ENCODE results near the gene CRYL1.

Gene CRYL1

DNA sequence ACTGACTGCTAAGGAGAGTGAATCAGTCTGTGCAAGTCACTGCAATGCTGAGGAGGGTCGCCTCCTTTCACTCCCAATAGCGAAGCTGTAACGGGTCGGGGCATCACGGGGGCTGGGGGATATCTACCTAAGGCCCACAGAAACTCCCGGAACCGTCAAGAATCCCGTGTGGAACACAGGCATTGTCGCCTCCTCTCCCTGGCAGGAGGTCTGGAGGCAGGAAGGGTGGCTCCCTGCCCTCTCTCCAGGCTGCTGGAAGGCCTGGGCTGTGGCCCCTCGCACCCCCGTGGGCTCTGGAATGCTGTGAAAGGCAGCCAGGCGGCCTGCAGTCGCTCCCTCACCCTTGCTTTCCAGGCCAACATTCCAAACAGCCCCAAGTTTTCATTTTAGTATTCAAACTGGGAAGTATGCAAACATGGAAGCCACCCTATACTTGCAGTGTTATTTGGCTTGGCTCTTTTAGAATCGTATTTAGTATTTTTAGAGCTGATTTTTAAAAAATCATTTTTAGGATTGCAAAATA lies 109.4 kb downstream of the CRYL1 start:
- TF ChIP-seq, protein P1, sequence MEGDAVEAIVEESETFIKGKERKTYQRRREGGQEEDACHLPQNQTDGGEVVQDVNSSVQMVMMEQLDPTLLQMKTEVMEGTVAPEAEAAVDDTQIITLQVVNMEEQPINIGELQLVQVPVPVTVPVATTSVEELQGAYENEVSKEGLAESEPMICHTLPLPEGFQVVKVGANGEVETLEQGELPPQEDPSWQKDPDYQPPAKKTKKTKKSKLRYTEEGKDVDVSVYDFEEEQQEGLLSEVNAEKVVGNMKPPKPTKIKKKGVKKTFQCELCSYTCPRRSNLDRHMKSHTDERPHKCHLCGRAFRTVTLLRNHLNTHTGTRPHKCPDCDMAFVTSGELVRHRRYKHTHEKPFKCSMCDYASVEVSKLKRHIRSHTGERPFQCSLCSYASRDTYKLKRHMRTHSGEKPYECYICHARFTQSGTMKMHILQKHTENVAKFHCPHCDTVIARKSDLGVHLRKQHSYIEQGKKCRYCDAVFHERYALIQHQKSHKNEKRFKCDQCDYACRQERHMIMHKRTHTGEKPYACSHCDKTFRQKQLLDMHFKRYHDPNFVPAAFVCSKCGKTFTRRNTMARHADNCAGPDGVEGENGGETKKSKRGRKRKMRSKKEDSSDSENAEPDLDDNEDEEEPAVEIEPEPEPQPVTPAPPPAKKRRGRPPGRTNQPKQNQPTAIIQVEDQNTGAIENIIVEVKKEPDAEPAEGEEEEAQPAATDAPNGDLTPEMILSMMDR (IDR thresholded peaks at IDR 0.05; ENCODE audit: low read length, missing control alignments) = no peak
- DNase-seq (ENCODE audit: low read depth) = no peak
- H3K4me3 ChIP-seq (replicated peaks; ENCODE audit: low read depth, low read length) = no peak overlapping the region

DNA sequence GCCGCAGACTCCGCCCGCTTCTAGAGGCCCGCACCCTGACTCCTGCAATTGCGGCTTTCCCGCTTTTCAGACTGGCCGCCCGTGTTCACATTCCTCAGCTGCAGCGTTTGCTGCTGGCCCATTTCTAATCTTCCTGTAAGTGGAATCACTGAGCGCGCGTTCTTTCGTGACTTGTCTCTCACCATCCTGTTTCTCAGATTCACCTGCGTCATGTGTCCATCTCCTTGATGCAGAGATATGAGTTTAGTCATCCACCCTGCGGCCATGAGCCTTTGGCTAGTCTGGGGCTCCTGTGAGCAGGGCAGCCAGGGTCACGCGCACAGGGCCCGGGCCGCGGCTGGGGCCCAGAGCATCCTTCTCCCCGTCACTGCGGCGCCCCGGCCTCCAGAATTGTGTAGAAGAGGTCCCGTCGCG lies 110.0 kb downstream of the CRYL1 start:
- DNase-seq (ENCODE audit: low read depth) = no peak
- TF ChIP-seq, protein P1 (IDR thresholded peaks at IDR 0.05; ENCODE audit: low read length, missing control alignments) = no peak
- no peak overlapping the region for H3K4me3 ChIP-seq (replicated peaks; ENCODE audit: low read depth, low read length)

DNA sequence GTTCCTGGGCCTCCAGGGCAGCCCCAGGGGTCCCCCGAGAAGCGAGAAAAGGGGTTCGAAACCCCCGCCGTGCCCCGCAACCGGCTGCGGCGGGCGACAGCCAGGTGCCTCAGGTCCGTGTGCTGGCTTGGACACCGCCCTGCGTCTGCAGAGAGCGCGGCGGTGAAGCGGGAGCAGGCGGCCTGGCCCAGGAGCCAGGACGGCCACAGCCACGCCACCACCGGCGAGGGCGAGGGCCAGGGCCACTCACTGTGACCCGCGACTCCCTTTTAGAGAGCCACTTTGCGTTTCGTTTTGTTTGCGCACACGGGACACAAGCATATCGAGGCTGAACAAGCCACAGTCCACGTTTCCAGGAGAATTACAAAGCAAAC lies 110.4 kb downstream of the CRYL1 start:
- no peak overlapping the region for H3K4me3 ChIP-seq (replicated peaks; ENCODE audit: low read depth, low read length)
- TF ChIP-seq, protein P1 (IDR thresholded peaks at IDR 0.05; ENCODE audit: low read length, missing control alignments) = no peak
- no peak for DNase-seq (ENCODE audit: low read depth)

DNA sequence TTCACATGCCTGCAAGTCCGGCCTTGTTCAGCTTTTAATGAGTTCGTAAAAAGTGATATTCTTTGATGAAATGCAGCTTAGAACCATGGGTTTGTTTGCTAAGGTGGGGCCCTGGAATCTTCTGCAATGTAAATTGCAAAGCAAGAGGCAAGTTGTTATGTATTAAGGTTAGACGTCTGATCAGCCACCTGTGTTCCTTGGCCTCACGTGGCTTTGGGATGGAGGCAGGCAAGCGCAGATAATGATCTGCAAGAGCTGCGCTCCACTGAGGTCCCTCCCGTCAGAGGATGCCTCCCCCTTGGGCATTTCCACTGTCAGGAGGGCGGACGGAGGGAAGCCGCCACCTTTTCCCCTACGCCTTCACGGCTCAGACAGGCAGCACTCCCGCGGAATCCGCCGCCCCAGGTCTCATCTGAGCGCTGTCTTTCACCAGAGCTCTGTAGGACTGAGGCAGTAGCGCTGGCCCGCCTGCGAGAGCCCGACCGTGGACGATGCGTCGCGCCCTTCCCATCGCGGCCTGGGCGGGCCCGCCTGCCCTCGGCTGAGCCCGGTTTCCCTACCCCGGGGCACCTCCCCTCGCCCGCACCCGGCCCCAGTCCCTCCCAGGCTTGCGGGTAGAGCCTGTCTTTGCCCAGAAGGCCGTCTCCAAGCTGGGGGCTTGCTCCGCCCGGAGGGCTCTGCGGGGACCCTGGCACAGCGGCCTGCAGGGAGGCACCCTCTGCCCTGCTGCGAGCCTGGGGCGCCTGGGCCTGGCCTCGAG lies 110.9 kb downstream of the CRYL1 start:
- no peak for DNase-seq (ENCODE audit: low read depth)
- H3K4me3 ChIP-seq (replicated peaks; ENCODE audit: low read depth, low read length) = no peak overlapping the region

DNA sequence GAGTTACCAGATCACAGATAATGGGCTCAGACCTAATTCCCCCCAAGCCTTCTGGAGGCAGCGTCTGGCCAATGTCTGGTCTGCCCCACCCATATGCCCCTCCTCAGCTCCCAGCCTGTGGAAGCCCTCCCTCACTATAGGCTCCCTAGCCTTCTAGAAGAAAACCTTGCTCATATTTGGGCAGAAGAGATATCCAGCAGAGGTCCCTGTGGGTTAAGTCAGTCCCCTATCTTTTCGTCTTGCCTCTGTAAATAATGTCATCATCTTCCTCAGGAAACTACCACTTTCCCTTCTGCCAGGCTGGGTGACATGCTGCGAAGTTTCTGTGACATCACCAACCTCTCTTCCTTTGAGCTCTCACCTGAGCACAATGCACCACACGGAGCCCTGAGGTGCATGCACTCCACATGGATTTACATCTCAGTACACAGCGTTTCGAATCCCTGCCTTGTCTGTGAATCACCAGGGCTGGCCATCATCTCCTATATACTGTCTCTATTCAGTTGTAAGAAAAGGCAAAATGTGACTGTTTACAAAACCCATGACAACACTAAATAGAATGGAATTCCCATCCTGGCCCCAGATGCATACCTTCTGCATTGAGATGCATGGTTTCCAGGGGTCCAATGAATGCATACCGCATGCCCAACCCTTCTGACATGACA lies 112.8 kb downstream of the CRYL1 start:
- DNase-seq (ENCODE audit: low read depth) = no peak
- TF ChIP-seq, protein P1 (IDR thresholded peaks at IDR 0.05; ENCODE audit: low read length, missing control alignments) = no peak
- no peak overlapping the region for H3K4me3 ChIP-seq (replicated peaks; ENCODE audit: low read depth, low read length)

More for the DNA sequence above, 110.9 kb downstream of the CRYL1 start:
- TF ChIP-seq, protein P1 (IDR thresholded peaks at IDR 0.05; ENCODE audit: low read length, missing control alignments) = no peak

DNA sequence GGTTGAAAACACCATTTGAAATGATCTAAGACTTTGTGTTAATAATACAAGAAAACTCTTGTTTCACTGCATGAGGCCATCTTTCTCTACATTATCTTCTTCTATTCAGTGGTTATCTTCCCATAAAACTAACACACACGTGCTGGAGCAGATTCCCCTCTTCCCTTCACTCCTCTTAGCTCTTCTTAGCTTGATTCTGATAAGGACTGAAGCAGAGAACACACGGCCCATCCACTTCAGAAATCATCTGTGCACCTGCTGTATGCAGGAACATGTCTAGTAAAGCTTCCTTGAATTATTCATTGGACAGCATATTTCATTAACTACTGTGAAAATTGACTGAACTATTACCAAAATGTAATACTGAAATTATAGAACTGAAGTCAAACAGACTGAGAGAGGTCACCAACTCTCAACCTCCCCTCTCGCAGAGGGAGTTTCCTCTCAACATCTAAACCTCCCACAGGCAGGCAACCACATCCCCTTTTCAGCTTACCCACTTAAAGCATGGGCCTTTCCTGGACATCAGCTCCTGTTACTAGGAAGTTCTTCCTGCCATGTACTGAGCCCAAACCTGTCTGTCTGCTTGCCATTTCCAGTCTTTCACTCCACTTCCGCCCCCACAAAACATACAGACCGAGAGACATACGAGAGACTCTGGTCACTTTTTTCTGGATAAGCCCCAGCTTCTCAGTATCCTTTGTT lies 113.9 kb downstream of the CRYL1 start:
- TF ChIP-seq, protein P1 (IDR thresholded peaks at IDR 0.05; ENCODE audit: low read length, missing control alignments) = no peak
- DNase-seq (ENCODE audit: low read depth) = no peak

More for the DNA sequence above, 113.9 kb downstream of the CRYL1 start:
- no peak overlapping the region for H3K4me3 ChIP-seq (replicated peaks; ENCODE audit: low read depth, low read length)

Data from fibroblast of pulmonary artery (primary cell).